ENCODE measurements around the gene MSI2. TPM values are rescaled to one million over a fixed set of nuclear protein-coding genes. Genes with fewer than 3 reads are reported as not detected.
A peak's percentile ranks its signal among the peaks of the same experiment; 100 is the strongest.

Gene MSI2
- total RNA-seq, 1 experiment from 2014 or later = 169 TPM

- Histone ChIP-seq H3K9ac (ENCODE audit: low read length) (peak overlapping the region; percentile 74), H3K27me3 (ENCODE audit: low read length) (no peaks in the 10 kb centered on the region), H3K9me3 (ENCODE audit: low read length) (no peaks in the 10 kb centered on the region; the same call in 1 of the 2 replicates), H4K20me1 (ENCODE audit: insufficient read depth, low read depth, low read length) (no peaks in the 10 kb centered on the region), H3K4me3 (ENCODE audit: low read length) (peak overlapping the region; percentile 53), H3K36me3 (ENCODE audit: insufficient read depth, low read length) (peaks cover 15% of the 10 kb centered on the region; the same call in 1 of the 2 replicates), H3K27ac (ENCODE audit: low read length) (peak overlapping the region; percentile 99), H3K79me2 (ENCODE audit: low read length) (peaks cover 24% of the 10 kb centered on the region; the same call in 1 of the 2 replicates), H2AFZ (ENCODE audit: low read length) (no peak overlapping the region), H3K9me2 (replicated peaks; ENCODE audit: insufficient read depth, low read length) (no peaks in the 10 kb centered on the region), H3K4me2 (ENCODE audit: low read depth, low read length, poor library complexity, severe bottlenecking) (peak overlapping the region; percentile 70), H3K4me1 (ENCODE audit: low read length) (peaks cover 100% of the 10 kb centered on the region)
- DNase-seq = peak; percentile 95
These were observed 348.7 kb downstream of the MSI2 start for GRCh38 chr17:57604771-57605674.

- peak overlapping the region; percentile 74 for H3K9ac ChIP-seq (ENCODE audit: low read length)
- peak overlapping the region; percentile 99 for H3K27ac ChIP-seq (ENCODE audit: low read length)
These were observed 349.4 kb downstream of the MSI2 start for GRCh38 chr17:57605675-57606105.

GRCh38 chr17:57606111-57606875, 350.0 kb downstream of the MSI2 start:
- H3K4me1 ChIP-seq (ENCODE audit: low read length) = peaks cover 89% of the 10 kb centered on the region
- peak overlapping the region; percentile 99 for H3K27ac ChIP-seq (ENCODE audit: low read length)
- no peak for DNase-seq
- H3K9me3 ChIP-seq (ENCODE audit: low read length) = no peaks in the 10 kb centered on the region; the same call in 1 of the 2 replicates
- no peaks in the 10 kb centered on the region for H3K9me2 ChIP-seq (replicated peaks; ENCODE audit: insufficient read depth, low read length)
- H2AFZ ChIP-seq (ENCODE audit: low read length) = no peak overlapping the region
- peak overlapping the region; percentile 53; the same call in 1 of the 2 replicates for H3K4me3 ChIP-seq (ENCODE audit: low read length)
- peaks cover 24% of the 10 kb centered on the region; the same call in 1 of the 2 replicates for H3K79me2 ChIP-seq (ENCODE audit: low read length)
- peaks cover 12% of the 10 kb centered on the region; the same call in 1 of the 2 replicates for H3K36me3 ChIP-seq (ENCODE audit: insufficient read depth, low read length)
- H3K4me2 ChIP-seq (ENCODE audit: low read depth, low read length, poor library complexity, severe bottlenecking) = peak overlapping the region; percentile 70
- H3K27me3 ChIP-seq (ENCODE audit: low read length) = no peaks in the 10 kb centered on the region
- peak overlapping the region; percentile 74 for H3K9ac ChIP-seq (ENCODE audit: low read length)
- H4K20me1 ChIP-seq (ENCODE audit: insufficient read depth, low read depth, low read length) = no peaks in the 10 kb centered on the region

More at GRCh38 chr17:57605675-57606105, 349.4 kb downstream of the MSI2 start:
- Histone ChIP-seq H3K9me3 (ENCODE audit: low read length) (no peaks in the 10 kb centered on the region; the same call in 1 of the 2 replicates), H3K9me2 (replicated peaks; ENCODE audit: insufficient read depth, low read length) (no peaks in the 10 kb centered on the region), H3K4me2 (ENCODE audit: low read depth, low read length, poor library complexity, severe bottlenecking) (peak overlapping the region; percentile 70), H3K27me3 (ENCODE audit: low read length) (no peaks in the 10 kb centered on the region), H3K4me1 (ENCODE audit: low read length) (peaks cover 95% of the 10 kb centered on the region), H2AFZ (ENCODE audit: low read length) (no peak overlapping the region), H3K79me2 (ENCODE audit: low read length) (peaks cover 24% of the 10 kb centered on the region; the same call in 1 of the 2 replicates), H3K36me3 (ENCODE audit: insufficient read depth, low read length) (peaks cover 12% of the 10 kb centered on the region; the same call in 1 of the 2 replicates), H3K4me3 (ENCODE audit: low read length) (peak overlapping the region; percentile 53; the same call in 1 of the 2 replicates), H4K20me1 (ENCODE audit: insufficient read depth, low read depth, low read length) (no peaks in the 10 kb centered on the region)
- DNase-seq = no peak

- H3K9me3 ChIP-seq (ENCODE audit: low read length) = no peaks in the 10 kb centered on the region; the same call in 1 of the 2 replicates
- H3K4me3 ChIP-seq (ENCODE audit: low read length) = no peak overlapping the region
- peaks cover 24% of the 10 kb centered on the region; the same call in 1 of the 2 replicates for H3K79me2 ChIP-seq (ENCODE audit: low read length)
- no peaks in the 10 kb centered on the region for H3K9me2 ChIP-seq (replicated peaks; ENCODE audit: insufficient read depth, low read length)
- peak overlapping the region; percentile 21 for H3K4me2 ChIP-seq (ENCODE audit: low read depth, low read length, poor library complexity, severe bottlenecking)
- DNase-seq = peak; percentile 82
- peaks cover 12% of the 10 kb centered on the region; the same call in 1 of the 2 replicates for H3K36me3 ChIP-seq (ENCODE audit: insufficient read depth, low read length)
- no peaks in the 10 kb centered on the region for H3K27me3 ChIP-seq (ENCODE audit: low read length)
- peaks cover 79% of the 10 kb centered on the region for H3K4me1 ChIP-seq (ENCODE audit: low read length)
- H2AFZ ChIP-seq (ENCODE audit: low read length) = no peak overlapping the region
- H3K9ac ChIP-seq (ENCODE audit: low read length) = peak overlapping the region; percentile 52
- no peaks in the 10 kb centered on the region for H4K20me1 ChIP-seq (ENCODE audit: insufficient read depth, low read depth, low read length)
- H3K27ac ChIP-seq (ENCODE audit: low read length) = peak overlapping the region; percentile 99
These were observed 351.3 kb downstream of the MSI2 start for GRCh38 chr17:57607553-57608120.

GRCh38 chr17:57608369-57609124, 352.2 kb downstream of the MSI2 start:
- DNase-seq = no peak
- Histone ChIP-seq H3K9me2 (replicated peaks; ENCODE audit: insufficient read depth, low read length) (no peaks in the 10 kb centered on the region), H3K4me2 (ENCODE audit: low read depth, low read length, poor library complexity, severe bottlenecking) (peak overlapping the region; percentile 21), H4K20me1 (ENCODE audit: insufficient read depth, low read depth, low read length) (no peaks in the 10 kb centered on the region), H3K4me1 (ENCODE audit: low read length) (peaks cover 79% of the 10 kb centered on the region), H3K79me2 (ENCODE audit: low read length) (peaks cover 28% of the 10 kb centered on the region), H3K27me3 (ENCODE audit: low read length) (no peaks in the 10 kb centered on the region), H3K36me3 (ENCODE audit: insufficient read depth, low read length) (peaks cover 12% of the 10 kb centered on the region; the same call in 1 of the 2 replicates), H3K27ac (ENCODE audit: low read length) (peak overlapping the region; percentile 99), H3K4me3 (ENCODE audit: low read length) (no peak overlapping the region; the same call in 1 of the 2 replicates), H3K9ac (ENCODE audit: low read length) (peak overlapping the region; percentile 52), H2AFZ (ENCODE audit: low read length) (no peak overlapping the region), H3K9me3 (ENCODE audit: low read length) (no peaks in the 10 kb centered on the region; the same call in 1 of the 2 replicates)

- Histone ChIP-seq H3K79me2 (ENCODE audit: low read length) (peaks cover 28% of the 10 kb centered on the region), H2AFZ (ENCODE audit: low read length) (no peak overlapping the region), H3K9me3 (ENCODE audit: low read length) (no peaks in the 10 kb centered on the region; the same call in 1 of the 2 replicates), H3K36me3 (ENCODE audit: insufficient read depth, low read length) (peaks cover 12% of the 10 kb centered on the region; the same call in 1 of the 2 replicates), H3K9ac (ENCODE audit: low read length) (peak overlapping the region; percentile 52), H3K27me3 (ENCODE audit: low read length) (no peaks in the 10 kb centered on the region), H3K27ac (ENCODE audit: low read length) (peak overlapping the region; percentile 99), H3K4me2 (ENCODE audit: low read depth, low read length, poor library complexity, severe bottlenecking) (peak overlapping the region; percentile 21), H3K4me3 (ENCODE audit: low read length) (peak overlapping the region; percentile 8; the same call in 1 of the 2 replicates), H4K20me1 (ENCODE audit: insufficient read depth, low read depth, low read length) (no peaks in the 10 kb centered on the region), H3K4me1 (ENCODE audit: low read length) (peaks cover 77% of the 10 kb centered on the region), H3K9me2 (replicated peaks; ENCODE audit: insufficient read depth, low read length) (no peaks in the 10 kb centered on the region)
- no peak for DNase-seq
These were observed 353.0 kb downstream of the MSI2 start for GRCh38 chr17:57609125-57609877.
